Activated CD8-positive, alpha-beta T cell treated with anti-CD3 and anti-CD28 coated beads for 36 hours (primary cell): ENCODE measurements around the gene ARHGAP42. TPM values are rescaled to one million over a fixed set of nuclear protein-coding genes. Genes with fewer than 3 reads are reported as not detected.
A peak's percentile ranks its signal among the peaks of the same experiment; 100 is the strongest.

Source experiments
- ATAC-seq: fragments of 200-7000 bp; cut with Tn5 transposase; one replicate; pipeline ENCODE4 v1.10.0; 2021; ENCODE audit warnings: mild to moderate bottlenecking, moderate library complexity
- CTCF ChIA-PET: fragments of 350-600 bp; sonication (Branson Sonifier 250); formaldehyde crosslinking; loops from one replicate; lab custom pipeline; 2021; ENCODE audit warnings: antibody characterized with exemption; lab: Charles Lee
- POLR2A ChIA-PET: fragments of 350-600 bp; sonication (Branson Sonifier 250); formaldehyde crosslinking; loops from one replicate; lab custom pipeline; 2021; ENCODE audit warnings: antibody characterized with exemption; lab: Charles Lee
- DNase-seq: peaks from one replicate; pipeline ENCODE4 v3.0.0-alpha.2; 2020
- H3K27ac Mint-ChIP-seq: one replicate; pipeline ENCODE4 v1.8.0; 2021; ENCODE audit warnings: mild to moderate bottlenecking, mixed read lengths
- H3K27me3 Mint-ChIP-seq: one replicate; pipeline ENCODE4 v1.8.0; 2021; ENCODE audit warnings: mixed read lengths
- H3K36me3 Mint-ChIP-seq: one replicate; pipeline ENCODE4 v1.8.0; 2021; ENCODE audit warnings: low read depth, mixed read lengths
- H3K4me1 Mint-ChIP-seq: one replicate; pipeline ENCODE4 v1.8.0; 2021; ENCODE audit warnings: low read depth, mixed read lengths
- H3K4me3 Mint-ChIP-seq: one replicate; pipeline ENCODE4 v1.8.0; 2021; ENCODE audit warnings: mild to moderate bottlenecking, moderate library complexity, mixed read lengths
- H3K9me3 Mint-ChIP-seq: one replicate; pipeline ENCODE4 v1.8.0; 2021; ENCODE audit warnings: mixed read lengths
- intact Hi-C: fragments of 100-400 bp; cut with micrococcal nuclease; formaldehyde crosslinking; loops from one replicate; pipeline ENCODE4 v1.10.0; 2022
- total RNA-seq, 2 experiments: library from RNA; stranded (reverse); gene quantifications; one replicate each; pipeline ENCODE4 v1.2.3, GENCODE V29; 2021
- TF ChIP-seq, protein P1 (sequence below): fragments of 200-600 bp; IDR thresholded peaks from one replicate; pipeline ENCODE4 v1.8.0; 2022; ENCODE audit warnings: antibody characterized with exemption, mild to moderate bottlenecking

Gene ARHGAP42
- total RNA-seq, 2 experiments from 2014 or later, result 0.20 to 0.41 TPM

DNA sequence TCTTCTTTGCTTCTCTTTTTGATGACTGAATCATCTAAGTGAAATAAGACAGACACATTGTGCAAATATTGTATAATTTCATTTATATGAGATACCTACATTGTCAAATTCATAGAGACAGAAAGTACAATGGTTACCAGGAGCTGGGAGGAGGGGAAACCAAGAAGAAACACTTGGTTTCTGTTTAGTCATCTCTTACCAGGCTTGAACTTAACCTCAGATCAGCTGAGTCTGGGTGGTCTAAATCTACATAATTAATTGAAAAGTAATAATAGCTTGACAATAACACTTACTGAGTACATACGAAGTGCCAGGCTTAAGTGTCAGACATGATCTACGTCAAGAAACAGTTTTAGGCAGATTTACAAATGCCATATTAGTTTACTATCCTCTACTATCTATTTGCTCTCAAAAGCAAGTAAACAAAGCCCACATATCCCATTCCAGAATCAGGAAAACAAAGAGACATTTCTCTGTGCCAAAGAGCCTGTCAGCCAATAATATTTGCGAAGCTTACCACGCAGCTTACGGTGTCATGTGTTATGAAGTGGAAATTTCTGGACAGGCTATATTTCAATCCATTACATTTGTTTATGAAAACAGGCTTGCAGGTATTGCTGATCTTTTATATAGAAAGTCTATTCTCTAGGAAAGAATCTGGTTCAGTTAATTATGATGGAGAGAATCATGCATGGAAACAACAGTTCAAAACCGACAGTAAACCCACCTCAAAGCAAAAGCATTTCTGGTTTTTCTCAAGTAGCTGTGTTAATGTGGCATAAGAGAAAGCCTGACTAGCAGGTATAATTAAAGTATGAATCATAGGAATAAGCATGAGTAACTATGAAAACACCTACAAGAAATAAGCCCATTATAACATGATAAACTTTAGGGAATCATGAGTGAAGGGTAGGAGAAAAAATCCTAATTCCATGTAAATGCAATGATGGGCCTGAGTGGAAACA lies 2.7 kb upstream of the ARHGAP42 start:
- intact Hi-C loops, result loop anchor here (10.0 kb wide), 2 partner anchors 170 to 240 kb away; no protein-coding TSS in a partner anchor
- H3K27ac Mint-ChIP-seq, result no peak overlapping the region
- TF ChIP-seq, protein P1, sequence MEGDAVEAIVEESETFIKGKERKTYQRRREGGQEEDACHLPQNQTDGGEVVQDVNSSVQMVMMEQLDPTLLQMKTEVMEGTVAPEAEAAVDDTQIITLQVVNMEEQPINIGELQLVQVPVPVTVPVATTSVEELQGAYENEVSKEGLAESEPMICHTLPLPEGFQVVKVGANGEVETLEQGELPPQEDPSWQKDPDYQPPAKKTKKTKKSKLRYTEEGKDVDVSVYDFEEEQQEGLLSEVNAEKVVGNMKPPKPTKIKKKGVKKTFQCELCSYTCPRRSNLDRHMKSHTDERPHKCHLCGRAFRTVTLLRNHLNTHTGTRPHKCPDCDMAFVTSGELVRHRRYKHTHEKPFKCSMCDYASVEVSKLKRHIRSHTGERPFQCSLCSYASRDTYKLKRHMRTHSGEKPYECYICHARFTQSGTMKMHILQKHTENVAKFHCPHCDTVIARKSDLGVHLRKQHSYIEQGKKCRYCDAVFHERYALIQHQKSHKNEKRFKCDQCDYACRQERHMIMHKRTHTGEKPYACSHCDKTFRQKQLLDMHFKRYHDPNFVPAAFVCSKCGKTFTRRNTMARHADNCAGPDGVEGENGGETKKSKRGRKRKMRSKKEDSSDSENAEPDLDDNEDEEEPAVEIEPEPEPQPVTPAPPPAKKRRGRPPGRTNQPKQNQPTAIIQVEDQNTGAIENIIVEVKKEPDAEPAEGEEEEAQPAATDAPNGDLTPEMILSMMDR, result no peak
- POLR2A ChIA-PET, result interaction anchor here (1.6 kb wide), 1 partner anchor 10 kb away, joined by 4 read pairs; no protein-coding TSS in a partner anchor
- peak; percentile 40 for ATAC-seq
- CTCF ChIA-PET, result no interaction called here
- no peak for DNase-seq
- no peaks in the 10 kb centered on the region for H3K9me3 Mint-ChIP-seq
- H3K36me3 Mint-ChIP-seq, result no peaks in the 10 kb centered on the region
- H3K4me1 Mint-ChIP-seq, result peaks cover 29% of the 10 kb centered on the region
- H3K4me3 Mint-ChIP-seq, result no peak overlapping the region
- H3K27me3 Mint-ChIP-seq, result peaks cover 16% of the 10 kb centered on the region

GRCh38 chr11:100686476-100687053 lies 523 bp upstream of the ARHGAP42 start:
- ChIA-PET POLR2A (no interaction called here), CTCF (interaction anchor here (1.1 kb wide), 1 partner anchor 249 kb away, joined by 3 read pairs; no protein-coding TSS in a partner anchor)
- TF ChIP-seq, protein P1, result no peak
- peak overlapping the region; percentile 70 for H3K4me3 Mint-ChIP-seq
- DNase-seq (no peak), ATAC-seq (no peak)
- peaks cover 16% of the 10 kb centered on the region for H3K27me3 Mint-ChIP-seq
- H3K9me3 Mint-ChIP-seq, result no peaks in the 10 kb centered on the region
- intact Hi-C loops, result loop anchor here (10.0 kb wide), 2 partner anchors 168 to 238 kb away; no protein-coding TSS in a partner anchor
- peaks cover 24% of the 10 kb centered on the region for H3K4me1 Mint-ChIP-seq
- no peak overlapping the region for H3K27ac Mint-ChIP-seq
- no peaks in the 10 kb centered on the region for H3K36me3 Mint-ChIP-seq

DNA sequence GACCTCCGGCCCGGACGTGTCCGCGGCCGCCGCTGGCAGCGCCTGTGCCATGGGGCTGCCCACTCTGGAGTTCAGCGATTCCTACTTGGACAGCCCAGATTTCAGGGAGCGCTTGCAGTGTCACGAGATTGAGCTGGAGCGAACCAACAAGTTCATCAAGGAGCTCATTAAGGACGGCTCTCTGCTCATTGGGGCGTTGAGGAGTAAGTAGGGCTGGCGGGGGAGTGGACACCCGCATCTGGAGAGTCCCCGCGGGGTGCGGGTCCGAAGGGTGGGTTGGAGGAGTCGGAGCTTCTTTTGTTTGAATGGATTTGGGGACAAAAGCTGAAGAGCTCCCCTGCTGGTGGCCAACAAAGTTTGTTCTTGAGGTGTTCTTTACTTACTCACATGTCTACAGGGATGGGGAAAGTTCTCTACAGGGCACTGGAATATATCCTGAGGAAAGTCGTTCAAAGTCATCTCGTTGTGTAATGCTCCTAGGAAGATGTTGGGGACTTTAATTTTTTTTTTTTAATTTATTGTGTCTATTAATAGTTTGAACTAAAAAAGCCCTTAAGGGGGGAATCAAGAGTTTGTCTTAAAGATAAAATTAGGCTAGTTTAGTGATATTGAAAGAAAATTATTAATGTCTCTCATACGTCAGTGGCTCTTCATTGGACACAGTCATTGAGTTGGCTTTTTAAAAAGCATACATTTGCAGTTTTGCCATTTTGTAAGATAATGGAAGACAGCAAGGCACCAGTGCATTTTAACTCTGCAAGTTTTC lies 725 bp downstream of the ARHGAP42 start:
- intact Hi-C loops, result loop anchor here (10.0 kb wide), 2 partner anchors 167 to 237 kb away; no protein-coding TSS in a partner anchor
- Mint-ChIP-seq H3K27me3 (peaks cover 16% of the 10 kb centered on the region), H3K9me3 (no peaks in the 10 kb centered on the region), H3K4me1 (peaks cover 21% of the 10 kb centered on the region), H3K36me3 (no peaks in the 10 kb centered on the region), H3K27ac (no peak overlapping the region), H3K4me3 (peak overlapping the region; percentile 70)
- ChIA-PET POLR2A (no interaction called here), CTCF (interaction anchor here (0.8 to 2.0 kb wide), 5 partner anchors 8 to 111 kb away, joined by 3 to 8 read pairs (median 4); no protein-coding TSS in a partner anchor)
- TF ChIP-seq, protein P1, result peak; percentile 52
- peak; percentile 52 for ATAC-seq
- DNase-seq, result peak; percentile 29

- ChIA-PET POLR2A (interaction anchor here (0.8 kb wide), 1 partner anchor 14 kb away, joined by 3 read pairs; no protein-coding TSS in a partner anchor), CTCF (interaction anchor here (1.5 to 2.0 kb wide), 2 partner anchors 10 to 16 kb away, joined by 4 to 8 read pairs; no protein-coding TSS in a partner anchor)
- Mint-ChIP-seq H3K9me3 (no peaks in the 10 kb centered on the region), H3K27ac (no peak overlapping the region), H3K4me1 (peaks cover 17% of the 10 kb centered on the region), H3K36me3 (no peaks in the 10 kb centered on the region), H3K4me3 (no peak overlapping the region), H3K27me3 (peaks cover 15% of the 10 kb centered on the region)
- ATAC-seq, result no peak
- no peak for DNase-seq
- intact Hi-C loops, result loop anchor here (10.0 kb wide), 2 partner anchors 166 to 236 kb away; no protein-coding TSS in a partner anchor
- TF ChIP-seq, protein P1, result no peak
Measured at GRCh38 chr11:100689141-100689540, 2.1 kb downstream of the ARHGAP42 start.
